GM12801 (cell line): Measurements from ENCODE around the gene ASB3.

Experiments
- CTCF ChIP-seq: IDR thresholded peaks from one replicate; pipeline ENCODE4 v1.5.1; 2011; ENCODE audit warnings: control low read depth; ENCODE audit not compliant: insufficient read length; ENCODE audit errors: extremely low read depth

Gene ASB3

GRCh38 chr2:53750041-53750768 lies 36.5 kb downstream of the ASB3 start:
- TF ChIP-seq CTCF: no peak

GRCh38 chr2:53744395-53745065 lies 42.2 kb downstream of the ASB3 start:
- no peak for TF ChIP-seq CTCF

- TF ChIP-seq CTCF: no peak
Measured at GRCh38 chr2:53740170-53740569, 46.6 kb downstream of the ASB3 start.

GRCh38 chr2:53739032-53739431 lies 47.7 kb downstream of the ASB3 start:
- no peak for TF ChIP-seq CTCF

- no peak for TF ChIP-seq CTCF
Measured at GRCh38 chr2:53737091-53737490, 49.7 kb downstream of the ASB3 start.

- no peak for TF ChIP-seq CTCF
Measured at GRCh38 chr2:53729143-53729762, 57.5 kb downstream of the ASB3 start.

- TF ChIP-seq CTCF: no peak
Measured at GRCh38 chr2:53727921-53728320, 58.8 kb downstream of the ASB3 start.
